NB4 (cell line): ENCODE data around the gene REEP3.
"Not testable (repeated sequence)": the region's sequence is repeated elsewhere in the genome, so short reads cannot be mapped to it uniquely, and the experiment has no call there.

ENCODE experiments used
- DNase-seq: peaks from one replicate; pipeline ENCODE4 v3.0.0; 2010; ENCODE audit warnings: low read depth
- H3K4me3 ChIP-seq: one replicate; pipeline ENCODE4 v1.5.1; 2011; ENCODE audit warnings: mild to moderate bottlenecking, low read depth, low read length, moderate library complexity
- CTCF ChIP-seq: IDR thresholded peaks from one replicate; pipeline ENCODE4 v1.5.1; 2012; ENCODE audit warnings: low read depth, low read length
- MAX ChIP-seq: IDR thresholded peaks from 2 replicates; pipeline ENCODE4 v1.6.1; 2011; ENCODE audit warnings: low read depth, low read length
- MYC ChIP-seq: IDR thresholded peaks from 2 replicates; pipeline ENCODE4 v1.6.1; 2011; ENCODE audit warnings: low read depth, low read length
- POLR2A ChIP-seq: IDR thresholded peaks from 2 replicates; pipeline ENCODE4 v1.6.1; 2011; ENCODE audit warnings: mild to moderate bottlenecking; ENCODE audit not compliant: insufficient read length; ENCODE audit errors: extremely low read depth

The REEP3 gene

GRCh38 chr10:63561341-63561740 is 40.1 kb downstream of the REEP3 start:
- no peak overlapping the region for H3K4me3 ChIP-seq
- TF ChIP-seq MAX (no peak), POLR2A (no peak), MYC (no peak), CTCF (no peak)
- no peak for DNase-seq

- no peak for TF ChIP-seq MYC
- TF ChIP-seq CTCF: no peak
- no peak for TF ChIP-seq MAX
- no peak for TF ChIP-seq POLR2A
- no peak overlapping the region for H3K4me3 ChIP-seq
- no peak for DNase-seq
These were observed 41.2 kb downstream of the REEP3 start for GRCh38 chr10:63562391-63562790.

- no peak for DNase-seq
- H3K4me3 ChIP-seq: no peak overlapping the region
- no peak for TF ChIP-seq MAX
- no peak for TF ChIP-seq MYC
- TF ChIP-seq POLR2A: no peak
- no peak for TF ChIP-seq CTCF
These were observed 41.7 kb downstream of the REEP3 start for GRCh38 chr10:63562857-63563256.

- no peak overlapping the region for H3K4me3 ChIP-seq
- TF ChIP-seq MAX: no peak
- no peak for TF ChIP-seq CTCF
- TF ChIP-seq MYC: no peak
- DNase-seq: no peak
These were observed 42.4 kb downstream of the REEP3 start for GRCh38 chr10:63563623-63564022.

GRCh38 chr10:63564731-63565130 is 43.5 kb downstream of the REEP3 start:
- H3K4me3 ChIP-seq, DNase-seq: not testable (repeated sequence)

- no peak overlapping the region for H3K4me3 ChIP-seq
- TF ChIP-seq CTCF (no peak), MYC (no peak), POLR2A (no peak), MAX (no peak)
- no peak for DNase-seq
These were observed 52.0 kb downstream of the REEP3 start for GRCh38 chr10:63573068-63573697.
